HEK293T (cell line): ENCODE results near the gene DDX51.

ENCODE experiments used
- BHLHE40 ChIP-seq: fragments of 450-650 bp; IDR thresholded peaks from 2 replicates; pipeline ENCODE4 v1.6.1; 2016; ENCODE audit warnings: mild to moderate bottlenecking, moderate library complexity, borderline replicate concordance
- CTBP1 ChIP-seq: fragments of 450-650 bp; IDR thresholded peaks from 2 replicates; pipeline ENCODE4 v1.6.1; 2016; ENCODE audit warnings: borderline replicate concordance
- SP1 ChIP-seq: fragments of 450-650 bp; IDR thresholded peaks from 2 replicates; pipeline ENCODE4 v1.6.1; 2017

GRCh38 chr12:132132609-132133430, 11.3 kb downstream of the DDX51 start:
- TF ChIP-seq BHLHE40 (no peak), SP1 (no peak), CTBP1 (no peak)
